Endodermal cell (in vitro differentiated cells): ENCODE measurements around the gene PHKB. TPM values are rescaled to one million over a fixed set of nuclear protein-coding genes. Genes with fewer than 3 reads are reported as not detected.

Source experiments
- DNase-seq: peaks from one replicate; pipeline ENCODE4 v3.0.0-alpha.2; 2017
- H3K27ac ChIP-seq: 2 replicates; pipeline ENCODE4 v1.5.1; 2013; ENCODE audit warnings: mild to moderate bottlenecking, low read depth, low read length, moderate library complexity
- H3K27me3 ChIP-seq: 2 replicates; pipeline ENCODE4 v1.6.1; 2013; ENCODE audit warnings: mild to moderate bottlenecking, low read length, moderate library complexity; ENCODE audit not compliant: insufficient read depth, control insufficient read depth, poor library complexity, severe bottlenecking
- H3K36me3 ChIP-seq: 2 replicates; pipeline ENCODE4 v1.7.0; 2013; ENCODE audit warnings: mild to moderate bottlenecking, low read length, moderate library complexity; ENCODE audit not compliant: control insufficient read depth, insufficient read depth
- H3K4me1 ChIP-seq: one replicate; pipeline ENCODE4 v1.7.0; 2013; ENCODE audit warnings: low read length; ENCODE audit not compliant: control insufficient read depth, insufficient read depth
- H3K4me3 ChIP-seq: 2 replicates; pipeline ENCODE4 v1.5.1; 2013; ENCODE audit warnings: mild to moderate bottlenecking, low read length, moderate library complexity
- H3K9ac ChIP-seq: 2 replicates; pipeline ENCODE4 v1.6.1; 2013; ENCODE audit warnings: mild to moderate bottlenecking, low read length, moderate library complexity; ENCODE audit not compliant: poor library complexity, severe bottlenecking; ENCODE audit errors: extremely low read depth
- H3K9me3 ChIP-seq: 2 replicates; pipeline ENCODE4 v1.6.1; 2013; ENCODE audit warnings: mild to moderate bottlenecking, low read length, moderate library complexity; ENCODE audit not compliant: control insufficient read depth
- H3K27ac Mint-ChIP-seq: 2 replicates; pipeline ENCODE4 v1.8.0; 2020; ENCODE audit warnings: mixed read lengths
- H3K27me3 Mint-ChIP-seq: 2 replicates; pipeline ENCODE4 v1.8.0; 2021; ENCODE audit warnings: mild to moderate bottlenecking, mixed read lengths; ENCODE audit not compliant: insufficient read depth
- H3K36me3 Mint-ChIP-seq: 2 replicates; pipeline ENCODE4 v1.8.0; 2020; ENCODE audit warnings: low read depth, mixed read lengths
- H3K4me1 Mint-ChIP-seq: 2 replicates; pipeline ENCODE4 v1.8.0; 2020; ENCODE audit warnings: mixed read lengths
- H3K4me3 Mint-ChIP-seq: 2 replicates; pipeline ENCODE4 v1.8.0; 2020; ENCODE audit warnings: mild to moderate bottlenecking, moderate library complexity, mixed read lengths
- H3K9me3 Mint-ChIP-seq: 2 replicates; pipeline ENCODE4 v1.8.0; 2020; ENCODE audit warnings: mild to moderate bottlenecking, mixed read lengths
- WGBS, 2 experiments: methylation state at CpG; one replicate each; pipeline versions ENCODE4 v1.1.5 to v1.1.7; 2013; ENCODE audit warnings: missing lambda C conversion rate in 2 of 2, mixed read lengths in 1 of 2; ENCODE audit not compliant: insufficient coverage in 1 of 2, insufficient read length in 1 of 2; 5-methylcytosine and 5-hydroxymethylcytosine counted together
- total RNA-seq, 2 donors: library from RNA; stranded (reverse); fragmentation: NEBNext Ultra II Directional in 1 of 2; extraction: Animal tissue kit (Norgen Biotek cat#: 25700) in 1 of 2; gene quantifications; 2 replicates in 1 of 2; 3 replicates in 1 of 2; pipeline ENCODE4 v1.2.1, GENCODE V29; 2021
- TF ChIP-seq, protein P1 (sequence below): fragments of 200-600 bp; sonication (generic); conservative IDR thresholded peaks from 2 replicates; pipeline ENCODE4 v1.5.0; 2021; ENCODE audit warnings: antibody characterized with exemption, mild to moderate bottlenecking

Gene PHKB
- total RNA-seq, 2 donors from 2014 or later: 51.0 to 71.8 TPM

DNA sequence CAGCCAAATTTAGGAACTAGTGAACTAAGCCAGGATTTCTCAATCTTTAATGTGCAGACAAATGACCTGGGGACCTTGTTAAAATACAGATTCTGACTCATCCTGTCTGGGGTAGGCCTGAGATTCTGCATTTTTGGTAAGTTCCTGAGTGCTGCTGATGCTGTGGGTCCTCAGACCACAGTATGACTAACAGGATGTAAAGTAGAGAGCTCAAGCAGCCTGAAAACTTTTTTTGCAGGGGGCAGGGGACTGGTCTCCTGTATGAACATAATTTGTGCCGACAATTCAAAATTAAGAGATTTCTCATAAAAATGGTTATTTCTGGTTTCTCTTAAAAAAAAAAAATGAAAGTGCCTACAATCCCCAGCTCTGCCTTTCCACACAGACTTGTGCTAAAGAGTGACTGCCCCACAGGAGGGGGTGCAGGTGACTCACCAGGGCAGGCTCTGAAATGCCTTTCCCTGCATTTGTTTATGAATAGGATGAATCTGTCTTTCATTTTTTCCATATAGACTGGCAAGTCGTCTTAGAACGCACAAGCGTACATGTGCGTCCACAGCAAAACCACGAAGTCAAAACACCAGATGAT, 271.5 kb downstream of the PHKB start:
- no peaks in the 10 kb centered on the region for H3K27me3 ChIP-seq
- H3K9me3 ChIP-seq: no peaks in the 10 kb centered on the region
- H3K4me3 ChIP-seq: no peak overlapping the region
- TF ChIP-seq, protein P1, sequence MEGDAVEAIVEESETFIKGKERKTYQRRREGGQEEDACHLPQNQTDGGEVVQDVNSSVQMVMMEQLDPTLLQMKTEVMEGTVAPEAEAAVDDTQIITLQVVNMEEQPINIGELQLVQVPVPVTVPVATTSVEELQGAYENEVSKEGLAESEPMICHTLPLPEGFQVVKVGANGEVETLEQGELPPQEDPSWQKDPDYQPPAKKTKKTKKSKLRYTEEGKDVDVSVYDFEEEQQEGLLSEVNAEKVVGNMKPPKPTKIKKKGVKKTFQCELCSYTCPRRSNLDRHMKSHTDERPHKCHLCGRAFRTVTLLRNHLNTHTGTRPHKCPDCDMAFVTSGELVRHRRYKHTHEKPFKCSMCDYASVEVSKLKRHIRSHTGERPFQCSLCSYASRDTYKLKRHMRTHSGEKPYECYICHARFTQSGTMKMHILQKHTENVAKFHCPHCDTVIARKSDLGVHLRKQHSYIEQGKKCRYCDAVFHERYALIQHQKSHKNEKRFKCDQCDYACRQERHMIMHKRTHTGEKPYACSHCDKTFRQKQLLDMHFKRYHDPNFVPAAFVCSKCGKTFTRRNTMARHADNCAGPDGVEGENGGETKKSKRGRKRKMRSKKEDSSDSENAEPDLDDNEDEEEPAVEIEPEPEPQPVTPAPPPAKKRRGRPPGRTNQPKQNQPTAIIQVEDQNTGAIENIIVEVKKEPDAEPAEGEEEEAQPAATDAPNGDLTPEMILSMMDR: no peak
- no peaks in the 10 kb centered on the region for H3K36me3 ChIP-seq
- no peak overlapping the region for H3K9ac ChIP-seq
- Mint-ChIP-seq H3K4me1 (peaks cover 14% of the 10 kb centered on the region), H3K4me3 (no peak overlapping the region), H3K27me3 (no peaks in the 10 kb centered on the region), H3K27ac (peak overlapping the region; percentile 16), H3K36me3 (no peaks in the 10 kb centered on the region), H3K9me3 (no peaks in the 10 kb centered on the region)
- peak; percentile 69 for DNase-seq
- 68 to 77% methylated on average over 6 of the region's 6 CpGs for WGBS, 2 experiments
- no peak overlapping the region for H3K27ac ChIP-seq
- peaks cover 3% of the 10 kb centered on the region for H3K4me1 ChIP-seq

DNA sequence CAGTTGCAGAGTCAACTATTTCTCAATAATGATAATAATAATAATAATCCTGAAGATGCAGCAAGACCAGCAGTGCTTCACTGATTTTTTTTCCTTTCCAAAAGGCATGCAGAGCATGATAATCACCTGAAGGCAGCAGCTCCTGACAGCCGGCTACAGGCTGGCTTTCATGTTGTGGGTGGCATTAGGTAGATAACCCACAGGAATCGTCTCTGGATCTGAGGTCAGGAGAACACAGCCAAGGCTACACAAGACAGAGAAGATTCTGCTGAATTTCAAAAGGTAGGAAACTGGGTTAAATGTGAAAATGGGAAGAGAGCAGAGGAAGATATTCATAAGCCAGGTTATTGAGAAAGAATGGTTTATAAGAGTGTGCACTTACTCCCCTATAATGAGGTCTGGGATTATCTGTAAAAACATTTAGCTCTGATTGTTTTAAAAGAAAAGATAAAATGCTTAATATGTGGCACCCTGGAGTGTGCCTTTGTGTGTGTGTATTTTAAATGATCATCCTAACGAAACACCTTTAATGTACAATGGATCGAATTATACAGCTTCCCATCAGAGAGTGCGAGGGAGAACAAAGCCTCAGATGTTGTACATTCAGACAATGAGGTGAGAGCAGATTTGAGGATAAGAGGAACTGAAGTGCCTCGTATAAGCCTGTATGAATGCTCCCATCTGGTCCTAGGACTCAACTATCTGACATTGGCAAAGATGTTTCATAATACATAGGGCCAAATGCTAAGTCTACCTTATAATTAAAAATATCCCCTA, 273.1 kb downstream of the PHKB start:
- DNase-seq: no peak
- TF ChIP-seq, protein P1: no peak
- H3K27ac Mint-ChIP-seq: no peak overlapping the region
- peaks cover 14% of the 10 kb centered on the region for H3K4me1 Mint-ChIP-seq
- Histone ChIP-seq H3K9ac (no peak overlapping the region), H3K36me3 (no peaks in the 10 kb centered on the region), H3K4me1 (peaks cover 3% of the 10 kb centered on the region), H3K4me3 (no peak overlapping the region), H3K27me3 (no peaks in the 10 kb centered on the region), H3K9me3 (peaks cover 12% of the 10 kb centered on the region), H3K27ac (no peak overlapping the region)
- H3K9me3 Mint-ChIP-seq: peaks cover 9% of the 10 kb centered on the region
- no peak overlapping the region for H3K4me3 Mint-ChIP-seq
- no peaks in the 10 kb centered on the region for H3K27me3 Mint-ChIP-seq
- no peaks in the 10 kb centered on the region for H3K36me3 Mint-ChIP-seq
- 87 to 90% methylated on average over 5 to 6 of the region's 6 CpGs for WGBS, 2 experiments

DNA sequence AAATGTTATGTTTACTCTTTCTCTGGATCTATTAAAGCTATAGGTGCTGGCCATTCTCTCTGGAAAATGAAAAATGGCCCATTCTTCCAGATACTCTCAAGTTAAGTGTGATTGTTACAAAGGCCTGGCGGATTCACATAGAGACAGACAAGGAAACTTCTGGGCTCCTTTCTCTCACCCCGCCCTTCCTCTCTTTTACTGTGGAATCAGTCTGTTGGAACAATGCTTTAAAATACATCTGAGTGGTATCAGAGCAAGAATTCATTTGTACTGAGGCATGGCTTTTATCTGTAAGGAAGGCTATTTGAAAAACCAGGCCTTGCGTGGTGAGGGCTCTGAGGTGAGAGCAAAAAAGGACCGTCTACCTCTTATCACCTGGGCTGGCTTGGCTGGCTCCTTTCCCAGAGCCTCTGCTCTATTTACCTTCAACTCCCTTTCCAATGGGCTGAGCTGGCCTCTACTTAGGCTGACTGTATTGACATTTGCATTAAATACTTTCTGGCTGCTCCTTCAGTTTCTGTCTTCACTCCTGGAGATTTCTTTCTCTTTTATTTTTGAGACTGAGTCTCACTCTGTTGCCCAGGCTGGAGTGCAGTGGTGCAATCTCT, 274.0 kb downstream of the PHKB start:
- WGBS, 2 experiments: 67 to 88% methylated on average over 3 to 4 of the region's 4 CpGs
- Mint-ChIP-seq H3K9me3 (peaks cover 14% of the 10 kb centered on the region), H3K36me3 (no peaks in the 10 kb centered on the region), H3K27ac (peak overlapping the region; percentile 73), H3K4me3 (no peak overlapping the region), H3K27me3 (no peaks in the 10 kb centered on the region), H3K4me1 (peaks cover 14% of the 10 kb centered on the region)
- H3K4me3 ChIP-seq: no peak overlapping the region
- no peaks in the 10 kb centered on the region for H3K27me3 ChIP-seq
- H3K9me3 ChIP-seq: peaks cover 16% of the 10 kb centered on the region
- H3K9ac ChIP-seq: no peak overlapping the region
- TF ChIP-seq, protein P1: no peak
- H3K27ac ChIP-seq: no peak overlapping the region
- DNase-seq: no peak
- peaks cover 3% of the 10 kb centered on the region for H3K4me1 ChIP-seq
- H3K36me3 ChIP-seq: no peaks in the 10 kb centered on the region
